IMR-90 (cell line): ENCODE results near the gene PAM. TPM values are rescaled to one million over a fixed set of nuclear protein-coding genes. Genes with fewer than 3 reads are reported as not detected.

Experiments
- ATAC-seq: fragments of 200-7000 bp; cut with Tn5 transposase; 2 replicates; pipeline ENCODE4 v1.9.1; 2020; ENCODE audit warnings: low read depth, mild to moderate bottlenecking, moderate library complexity
- BruUV-seq: library from RNA; stranded (reverse); fragments of 400-500 nt; replicated peaks from 2 replicates; lab custom pipeline; 2021; lab: Mats Ljungman, UMichigan
- CTCF ChIA-PET: fragments of 300-600 bp; formaldehyde crosslinking; extraction: SDS; loops from one replicate; lab custom pipeline; 2021; ENCODE audit warnings: antibody characterized with exemption; lab: Yijun Ruan, JAX
- POLR2A ChIA-PET: fragments of 300-600 bp; sonication (Branson Sonifier 250); formaldehyde crosslinking; loops from one replicate; lab custom pipeline; 2022; ENCODE audit warnings: antibody characterized with exemption; ENCODE audit not compliant: unreplicated experiment; lab: Charles Lee
- DNase-seq: peaks from one replicate; pipeline ENCODE4 v3.0.0; 2013
- H2AFZ ChIP-seq: replicated peaks from 2 replicates; pipeline ENCODE3; 2013; ENCODE audit warnings: low read length, mild to moderate bottlenecking; ENCODE audit not compliant: poor library complexity
- H2AK5ac ChIP-seq: 2 replicates; pipeline ENCODE4 v1.6.1; 2013; ENCODE audit warnings: low read depth, low read length, inconsistent platforms
- H2AK9ac ChIP-seq: replicated peaks from 2 replicates; pipeline ENCODE3; 2013; ENCODE audit warnings: mild to moderate bottlenecking, low read depth, low read length, moderate library complexity; ENCODE audit not compliant: poor library complexity
- H2BK120ac ChIP-seq: 2 replicates; pipeline ENCODE4 v1.6.1; 2013; ENCODE audit warnings: low read depth, low read length, inconsistent platforms
- H2BK15ac ChIP-seq: 3 replicates; pipeline ENCODE4 v1.6.1; 2013; ENCODE audit warnings: low read depth, low read length, inconsistent platforms
- H2BK20ac ChIP-seq: 2 replicates; pipeline ENCODE4 v1.6.1; 2013; ENCODE audit warnings: low read depth, mild to moderate bottlenecking, inconsistent platforms, low read length, moderate library complexity
- H2BK5ac ChIP-seq: 2 replicates; pipeline ENCODE4 v1.6.1; 2013; ENCODE audit warnings: mild to moderate bottlenecking, low read depth, low read length, inconsistent platforms; ENCODE audit not compliant: poor library complexity, severe bottlenecking
- H3K14ac ChIP-seq: replicated peaks from 2 replicates; pipeline ENCODE4 v1.6.1; 2013; ENCODE audit warnings: low read depth, low read length, inconsistent platforms
- H3K18ac ChIP-seq: 2 replicates; pipeline ENCODE4 v1.6.1; 2013; ENCODE audit warnings: low read depth, low read length, control low read depth
- H3K23ac ChIP-seq: 2 replicates; pipeline ENCODE4 v1.6.1; 2013; ENCODE audit warnings: low read depth, low read length, inconsistent platforms
- H3K27ac ChIP-seq: 2 replicates; pipeline ENCODE4 v1.5.1; 2013; ENCODE audit warnings: mild to moderate bottlenecking, control low read depth, low read length; ENCODE audit not compliant: insufficient read depth
- H3K27me3 ChIP-seq: 2 replicates; pipeline ENCODE4 v1.6.1; 2013; ENCODE audit warnings: low read length; ENCODE audit not compliant: control insufficient read depth, insufficient read depth
- H3K36me3 ChIP-seq: 2 replicates; pipeline ENCODE4 v1.6.1; 2013; ENCODE audit warnings: low read length, mixed read lengths; ENCODE audit not compliant: control insufficient read depth, insufficient read depth
- H3K4ac ChIP-seq: 2 replicates; pipeline ENCODE4 v1.6.1; 2013; ENCODE audit warnings: low read depth, low read length, inconsistent platforms
- H3K4me1 ChIP-seq: 2 replicates; pipeline ENCODE4 v1.6.1; 2013; ENCODE audit warnings: low read length, mixed read lengths; ENCODE audit not compliant: control insufficient read depth, insufficient read depth
- H3K4me2 ChIP-seq: 2 replicates; pipeline ENCODE4 v1.6.1; 2013; ENCODE audit warnings: low read depth, mild to moderate bottlenecking, control low read depth, low read length, moderate library complexity
- H3K4me3 ChIP-seq: 2 replicates; pipeline ENCODE4 v1.5.1; 2013; ENCODE audit warnings: low read depth, mild to moderate bottlenecking, control low read depth, low read length, moderate library complexity; ENCODE audit not compliant: insufficient read depth
- H3K56ac ChIP-seq: 2 replicates; pipeline ENCODE4 v1.6.1; 2013; ENCODE audit warnings: low read length, inconsistent platforms; ENCODE audit not compliant: insufficient read depth; ENCODE audit errors: extremely low read depth
- H3K79me1 ChIP-seq, 2 experiments: 2 replicates each; pipeline ENCODE4 v1.6.1; 2013; ENCODE audit warnings: low read length in 2 of 2, inconsistent platforms in 1 of 2, low read depth in 1 of 2
- H3K9ac ChIP-seq: 2 replicates; pipeline ENCODE4 v1.6.1; 2013; ENCODE audit warnings: low read depth, low read length, control low read depth
- H3K9me1 ChIP-seq: 2 replicates; pipeline ENCODE4 v1.6.1; 2013; ENCODE audit warnings: low read length, inconsistent platforms; ENCODE audit not compliant: insufficient read depth
- H3K9me3 ChIP-seq: 2 replicates; pipeline ENCODE4 v1.6.1; 2013; ENCODE audit warnings: low read length; ENCODE audit not compliant: control insufficient read depth, insufficient read depth
- H4K20me1 ChIP-seq: 2 replicates; pipeline ENCODE4 v1.6.1; 2013; ENCODE audit warnings: low read length, inconsistent platforms; ENCODE audit not compliant: insufficient read depth
- H4K5ac ChIP-seq: 2 replicates; pipeline ENCODE4 v1.6.1; 2013; ENCODE audit warnings: mild to moderate bottlenecking, low read depth, low read length, control low read depth
- H4K8ac ChIP-seq, 2 experiments: 2 replicates each; pipeline ENCODE4 v1.6.1; 2013; ENCODE audit warnings: low read depth in 2 of 2, low read length in 2 of 2, control low read depth in 1 of 2, inconsistent platforms in 1 of 2
- H4K91ac ChIP-seq: 2 replicates; pipeline ENCODE4 v1.6.1; 2013; ENCODE audit warnings: low read depth, low read length, inconsistent platforms; ENCODE audit not compliant: insufficient read depth
- BHLHE40 ChIP-seq: fragments of 150-350 bp; IDR thresholded peaks from 2 replicates; pipeline ENCODE4 v1.6.1; 2016; ENCODE audit warnings: mild to moderate bottlenecking, low read depth, low read length
- CHD1 ChIP-seq: IDR thresholded peaks from 2 replicates; pipeline ENCODE4 v1.6.1; 2012; ENCODE audit warnings: low read depth, low read length, improper control_type of control experiment
- CTCF ChIP-seq: conservative IDR thresholded peaks from 2 replicates; pipeline ENCODE4 v1.5.1; 2012; ENCODE audit warnings: mild to moderate bottlenecking, low read depth, low read length, improper control_type of control experiment
- FOS ChIP-seq: fragments of 150-350 bp; IDR thresholded peaks from 2 replicates; pipeline ENCODE4 v1.6.1; 2016; ENCODE audit warnings: low read depth, low read length
- MAFK ChIP-seq: IDR thresholded peaks from 2 replicates; pipeline ENCODE4 v1.6.1; 2012; ENCODE audit warnings: low read depth, low read length, improper control_type of control experiment
- RAD21 ChIP-seq: IDR thresholded peaks from 2 replicates; pipeline ENCODE4 v1.6.1; 2012; ENCODE audit warnings: low read length, improper control_type of control experiment
- WGBS, 2 experiments: methylation state at CpG; one replicate each; pipeline versions ENCODE4 v1.1.5 to v1.1.7; 2013; ENCODE audit warnings: missing lambda C conversion rate in 2 of 2; ENCODE audit not compliant: insufficient read length in 1 of 2; ENCODE audit errors: extremely low coverage in 2 of 2; 5-methylcytosine and 5-hydroxymethylcytosine counted together
- dilution Hi-C: fragments of 300-500 bp; cut with HindIII; formaldehyde crosslinking; loops from one replicate; pipeline ENCODE4 v1.14.3; 2018; ENCODE audit warnings: low sequenced_read_pairs; ENCODE audit not compliant: unreplicated experiment
- in situ Hi-C: fragments of 300-500 bp; cut with MboI; formaldehyde crosslinking; loops from 3 replicates; pipeline ENCODE4 v1.14.3; 2019; ENCODE audit warnings: low sequenced_read_pairs, inconsistent platforms, mixed read lengths
- intact Hi-C: fragments of 100-400 bp; cut with micrococcal nuclease; formaldehyde crosslinking; loops from 2 replicates; pipeline ENCODE4 v1.10.0; 2022
- polyA plus RNA-seq, 3 experiments: library from polyadenylated mRNA; depleted of rRNA; stranded (reverse); fragments of >200 nt; gene quantifications; 2 replicates each; pipeline ENCODE4 v1.2.3, GENCODE V29; 2012; ENCODE audit warnings: low replicate concordance in 1 of 3
- total RNA-seq: library from RNA; depleted of rRNA; stranded (reverse); fragments of >200 nt; gene quantifications from 2 replicates; pipeline ENCODE4 v1.2.3, GENCODE V29; 2012

The PAM gene
- total and polyA plus RNA-seq, 2 of the 4 experiments (the other 2 are of a cell fraction), result 115 to 179 TPM

- no peak overlapping the region for H2AK9ac ChIP-seq
- ChIA-PET CTCF (interaction anchor here (1.3 kb wide), 1 partner anchor 15 kb away, joined by 3 read pairs; no protein-coding TSS in a partner anchor), POLR2A (no interaction called here)
- no peak overlapping the region for H3K27ac ChIP-seq
- peaks cover 2% of the 10 kb centered on the region; the same call in 1 of the 2 replicates for H3K36me3 ChIP-seq
- ATAC-seq (no peak), DNase-seq (no peak)
- no CpG with 5 or more reads among the region's 3 CpGs for WGBS, 2 experiments
- peaks cover 31% of the 10 kb centered on the region for H4K20me1 ChIP-seq
- H2BK20ac ChIP-seq, result no peak overlapping the region
- no peaks in the 10 kb centered on the region for H3K27me3 ChIP-seq
- H3K79me1 ChIP-seq, result peaks cover 30 to 63% of the 10 kb centered on the region in 2 experiments
- H2BK5ac ChIP-seq, result no peak overlapping the region
- peaks cover 2% of the 10 kb centered on the region for H3K4me1 ChIP-seq
- H3K4me2 ChIP-seq, result no peak overlapping the region
- no peak overlapping the region for H2BK120ac ChIP-seq
- dilution Hi-C loops, result no loop called here
- intact Hi-C loops, result no loop called here
- H2BK15ac ChIP-seq, result no peak overlapping the region
- peaks cover 4% of the 10 kb centered on the region; the same call in 1 of the 2 replicates for H3K9me1 ChIP-seq
- H3K56ac ChIP-seq, result no peak overlapping the region
- BruUV-seq, result no TSS peak
- no peak overlapping the region for H3K4ac ChIP-seq
- no peaks in the 10 kb centered on the region for H3K9me3 ChIP-seq
- no peak overlapping the region for H2AFZ ChIP-seq
- no peak overlapping the region for H3K18ac ChIP-seq
- no peak overlapping the region for H4K5ac ChIP-seq
- H2AK5ac ChIP-seq, result no peak overlapping the region
- H3K23ac ChIP-seq, result no peak overlapping the region
- H3K9ac ChIP-seq, result no peak overlapping the region
- H4K8ac ChIP-seq, result no peak overlapping the region
- TF ChIP-seq RAD21, result no peak
- no peak for TF ChIP-seq CHD1
- TF ChIP-seq MAFK, result no peak
- no peak for TF ChIP-seq CTCF
- no peak for TF ChIP-seq FOS
- no peak for TF ChIP-seq BHLHE40
- H4K91ac ChIP-seq, result no peak overlapping the region
- H3K4me3 ChIP-seq, result no peak overlapping the region
- in situ Hi-C loops, result no loop called here
- no peak overlapping the region for H3K14ac ChIP-seq
Observed at GRCh38 chr5:102765350-102765749, 10.2 kb downstream of the PAM start.
